Keratinocyte (primary cell): ENCODE data around the gene CYP4B1.

Experiments used
- EZH2 ChIP-seq: IDR thresholded peaks from one replicate; pipeline ENCODE4 v1.6.1; 2012; ENCODE audit warnings: inconsistent platforms, mild to moderate bottlenecking, low read length, moderate library complexity
- TF ChIP-seq, protein P1 (sequence below), 3 experiments: IDR thresholded peaks in 1 of 3; conservative IDR thresholded peaks in 1 of 3; optimal IDR thresholded peaks in 1 of 3; 2 replicates in 2 of 3; 3 replicates in 1 of 3; pipeline versions ENCODE3 to v1.5.1; 2011; ENCODE audit warnings: low read length in 3 of 3, mild to moderate bottlenecking in 3 of 3, moderate library complexity in 2 of 3, control low read depth in 1 of 3, inconsistent platforms in 1 of 3; ENCODE audit not compliant: insufficient read depth in 2 of 3; ENCODE audit errors: extremely low read depth in 1 of 3

- TF ChIP-seq, protein P1, sequence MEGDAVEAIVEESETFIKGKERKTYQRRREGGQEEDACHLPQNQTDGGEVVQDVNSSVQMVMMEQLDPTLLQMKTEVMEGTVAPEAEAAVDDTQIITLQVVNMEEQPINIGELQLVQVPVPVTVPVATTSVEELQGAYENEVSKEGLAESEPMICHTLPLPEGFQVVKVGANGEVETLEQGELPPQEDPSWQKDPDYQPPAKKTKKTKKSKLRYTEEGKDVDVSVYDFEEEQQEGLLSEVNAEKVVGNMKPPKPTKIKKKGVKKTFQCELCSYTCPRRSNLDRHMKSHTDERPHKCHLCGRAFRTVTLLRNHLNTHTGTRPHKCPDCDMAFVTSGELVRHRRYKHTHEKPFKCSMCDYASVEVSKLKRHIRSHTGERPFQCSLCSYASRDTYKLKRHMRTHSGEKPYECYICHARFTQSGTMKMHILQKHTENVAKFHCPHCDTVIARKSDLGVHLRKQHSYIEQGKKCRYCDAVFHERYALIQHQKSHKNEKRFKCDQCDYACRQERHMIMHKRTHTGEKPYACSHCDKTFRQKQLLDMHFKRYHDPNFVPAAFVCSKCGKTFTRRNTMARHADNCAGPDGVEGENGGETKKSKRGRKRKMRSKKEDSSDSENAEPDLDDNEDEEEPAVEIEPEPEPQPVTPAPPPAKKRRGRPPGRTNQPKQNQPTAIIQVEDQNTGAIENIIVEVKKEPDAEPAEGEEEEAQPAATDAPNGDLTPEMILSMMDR (optimal IDR thresholded peaks at IDR 0.05 in 1 of 3, IDR thresholded peaks at IDR 0.05 in 1 of 3, conservative IDR thresholded peaks at IDR 0.05 in 1 of 3; ENCODE audit: extremely low read depth in 1 of 3, insufficient read depth in 2 of 3, low read length in 3 of 3), result no peak
- TF ChIP-seq EZH2, result no peak
Observed at GRCh38 chr1:46810596-46810995, 11.8 kb downstream of the CYP4B1 start.
